ENCODE results near the gene CDK6.

Gene CDK6

DNA sequence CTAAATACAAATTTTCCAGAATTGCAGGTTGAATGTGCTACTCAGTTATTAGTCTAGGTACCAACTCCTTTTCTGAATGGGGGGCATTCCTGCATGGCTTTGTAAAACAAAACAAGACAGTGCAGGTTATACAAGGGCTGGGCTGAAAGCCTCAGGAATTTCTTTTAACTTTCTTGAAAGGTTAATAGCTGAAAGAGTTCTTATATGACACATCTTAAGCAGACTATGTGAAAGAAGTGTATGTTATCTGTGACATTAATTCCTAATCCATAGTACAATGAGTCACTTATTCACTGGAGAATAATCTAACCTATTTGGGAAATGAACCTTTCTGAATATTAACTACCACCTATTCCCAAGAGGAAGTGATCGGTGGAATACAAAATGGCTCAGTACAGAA, 130.5 kb downstream of the CDK6 start:
- no peak for DNase-seq

DNA sequence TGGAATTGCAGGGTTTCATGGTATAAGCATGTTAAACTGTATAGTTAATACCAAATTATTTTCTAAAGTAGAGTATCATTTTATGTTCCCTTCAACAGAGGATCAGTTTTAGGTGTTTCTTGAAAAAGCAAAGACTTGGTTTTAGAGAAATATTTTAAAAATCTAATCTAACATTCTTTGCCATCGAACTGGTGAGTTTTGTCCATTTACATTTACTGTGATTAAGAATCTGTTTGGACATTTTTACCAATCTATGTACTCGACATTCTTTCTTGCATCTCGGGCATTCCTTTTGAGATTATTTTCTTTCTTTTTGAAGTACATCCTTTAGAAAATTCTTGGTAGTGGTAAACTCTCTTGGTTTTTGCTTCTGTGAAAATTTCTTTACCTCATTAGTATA, 131.5 kb downstream of the CDK6 start:
- no peak for DNase-seq

DNA sequence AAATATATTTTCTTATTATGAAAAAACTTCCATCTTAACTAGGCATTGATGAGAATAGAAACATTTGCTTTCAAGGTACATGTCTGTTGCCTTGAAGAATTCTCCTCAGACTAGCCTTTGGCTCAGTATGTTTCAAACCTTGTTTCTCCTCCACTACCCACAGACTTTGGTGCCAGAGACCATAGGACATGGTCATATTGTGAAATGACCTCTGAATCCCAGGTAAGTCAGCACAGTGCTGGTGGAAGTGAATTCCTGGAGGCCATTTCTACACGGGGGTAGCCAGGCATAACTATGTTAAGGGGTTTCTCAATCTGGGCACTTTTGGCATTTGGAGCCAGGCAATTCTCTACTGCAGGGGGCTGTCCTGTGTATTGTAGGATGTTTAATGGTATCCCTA, 133.8 kb downstream of the CDK6 start:
- DNase-seq: no peak

DNA sequence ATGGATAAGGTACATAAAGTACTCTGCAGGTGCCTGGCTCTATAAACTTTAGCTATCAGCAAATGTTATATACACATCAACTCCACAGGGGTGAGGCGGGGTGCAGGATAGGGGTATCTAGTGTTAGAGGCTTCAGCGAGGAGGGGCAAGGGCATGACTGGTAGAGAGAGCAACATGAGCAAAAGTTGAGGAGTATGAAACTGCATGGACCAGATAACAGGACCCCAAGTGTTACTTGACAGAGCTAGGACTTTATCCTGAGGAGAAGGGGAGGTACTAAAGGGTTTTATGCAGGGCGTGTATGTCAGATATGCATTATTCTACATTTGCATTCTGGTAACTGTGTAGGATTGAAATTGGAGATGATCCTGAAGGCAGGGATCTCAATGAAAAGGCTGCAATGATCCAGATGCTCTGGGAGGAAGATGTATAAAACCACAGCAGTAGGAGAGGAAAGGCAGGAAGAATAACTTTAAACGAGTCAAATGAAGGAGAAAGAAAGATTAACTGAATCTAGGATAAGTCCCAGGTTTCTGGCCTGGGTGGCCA, 136.3 kb downstream of the CDK6 start:
- DNase-seq: no peak

DNA sequence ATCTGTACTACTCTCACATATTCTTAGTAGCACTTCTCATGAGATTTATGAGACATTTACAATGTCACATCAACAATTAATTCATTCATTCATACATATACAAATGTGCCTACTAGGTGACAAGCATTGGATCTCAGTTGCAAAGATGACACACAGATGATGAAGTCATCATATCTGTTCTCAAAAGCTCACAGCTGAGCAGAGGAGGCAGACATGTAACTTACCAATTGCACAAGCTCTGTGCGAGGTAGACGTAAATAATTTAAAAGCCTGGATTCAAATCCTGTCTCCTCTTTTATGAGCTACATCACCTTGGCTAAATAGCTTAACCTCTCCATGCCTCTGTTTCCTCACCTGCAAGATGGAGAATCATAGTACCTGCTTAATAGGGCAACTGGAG, 136.8 kb downstream of the CDK6 start:
- DNase-seq: no peak

DNA sequence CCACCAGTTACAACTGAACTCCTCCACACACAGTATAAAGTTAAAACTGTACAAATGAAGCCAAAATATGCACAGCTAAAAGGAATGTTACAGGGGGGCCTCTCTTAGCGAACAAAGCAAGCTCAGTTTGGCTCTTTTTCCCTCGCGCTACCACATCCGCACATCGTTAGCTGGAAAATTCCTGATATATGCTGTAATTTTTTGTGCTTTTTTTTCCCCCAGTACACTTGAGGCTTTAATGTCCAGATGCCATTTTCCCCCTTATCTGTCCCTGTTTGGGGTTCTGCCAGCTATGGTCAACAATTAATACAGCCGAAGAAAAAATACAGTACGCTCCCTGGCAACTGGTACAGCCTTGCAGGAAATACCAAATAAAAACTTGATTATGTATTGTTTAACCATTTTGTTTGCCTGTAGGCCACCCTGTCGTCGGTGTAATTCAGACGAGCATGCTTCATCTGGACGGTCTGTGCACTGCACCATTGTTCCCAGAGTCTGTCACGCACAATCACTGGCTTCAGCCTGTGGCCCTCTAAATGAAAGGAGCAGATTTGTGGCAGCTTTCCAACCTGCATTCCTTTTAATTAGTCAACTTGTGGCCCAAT, 138.0 kb downstream of the CDK6 start:
- peak; percentile 96 for DNase-seq

DNA sequence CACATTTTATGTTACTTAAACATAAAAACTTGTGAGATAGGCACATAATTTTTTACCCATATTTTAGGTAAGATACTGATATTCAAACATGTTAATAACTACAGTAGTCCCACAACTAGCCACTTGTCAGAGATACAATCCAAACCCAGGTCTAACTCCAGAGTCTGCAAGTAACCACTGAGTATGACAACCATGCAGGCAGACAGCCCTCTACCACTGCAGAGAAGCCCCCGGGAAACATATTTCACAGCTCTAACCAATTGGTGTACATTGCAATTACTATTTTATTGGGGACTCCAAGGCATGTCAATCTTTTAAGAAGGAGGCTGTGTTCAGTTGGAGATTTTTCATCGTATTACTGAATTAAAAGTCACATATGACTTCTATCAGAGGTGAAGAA, 139.0 kb downstream of the CDK6 start:
- DNase-seq: no peak

DNA sequence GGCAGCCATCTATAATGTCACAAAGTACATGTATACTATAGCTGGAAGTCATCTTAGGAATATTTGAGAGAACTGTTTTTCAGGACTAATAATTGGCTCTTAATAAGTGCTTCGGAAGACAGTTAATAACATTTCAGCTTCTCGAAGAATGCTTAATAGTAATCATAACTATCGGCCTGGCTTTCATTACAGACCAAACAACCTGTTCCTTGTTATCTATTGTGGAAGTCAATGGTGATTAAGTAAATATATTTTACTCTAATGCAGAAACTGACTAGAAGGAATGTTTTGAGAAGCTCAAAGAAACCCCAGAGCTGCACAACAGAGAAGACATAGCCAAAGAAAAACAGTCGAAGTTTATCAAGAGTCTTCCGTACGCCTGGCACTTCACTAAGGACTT, 139.4 kb downstream of the CDK6 start:
- no peak for DNase-seq

DNA sequence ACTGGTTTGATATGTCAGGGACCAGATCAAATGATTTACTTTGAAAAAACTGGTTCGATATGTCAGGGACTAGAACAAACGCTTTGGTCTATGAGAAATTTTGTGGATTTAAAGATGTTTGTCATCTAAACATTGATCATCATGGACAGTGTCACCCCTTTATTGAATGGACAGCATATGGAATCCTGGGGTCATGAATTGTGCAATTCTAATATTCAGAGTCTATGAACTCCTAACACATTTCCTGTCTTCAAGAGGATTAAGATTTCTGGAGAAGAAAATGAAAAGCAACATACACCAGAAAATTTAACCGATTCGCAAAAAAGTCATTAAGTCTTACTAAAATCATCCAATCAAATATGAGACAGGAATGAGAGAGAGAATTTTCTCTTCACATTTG, 139.8 kb downstream of the CDK6 start:
- DNase-seq: no peak

DNA sequence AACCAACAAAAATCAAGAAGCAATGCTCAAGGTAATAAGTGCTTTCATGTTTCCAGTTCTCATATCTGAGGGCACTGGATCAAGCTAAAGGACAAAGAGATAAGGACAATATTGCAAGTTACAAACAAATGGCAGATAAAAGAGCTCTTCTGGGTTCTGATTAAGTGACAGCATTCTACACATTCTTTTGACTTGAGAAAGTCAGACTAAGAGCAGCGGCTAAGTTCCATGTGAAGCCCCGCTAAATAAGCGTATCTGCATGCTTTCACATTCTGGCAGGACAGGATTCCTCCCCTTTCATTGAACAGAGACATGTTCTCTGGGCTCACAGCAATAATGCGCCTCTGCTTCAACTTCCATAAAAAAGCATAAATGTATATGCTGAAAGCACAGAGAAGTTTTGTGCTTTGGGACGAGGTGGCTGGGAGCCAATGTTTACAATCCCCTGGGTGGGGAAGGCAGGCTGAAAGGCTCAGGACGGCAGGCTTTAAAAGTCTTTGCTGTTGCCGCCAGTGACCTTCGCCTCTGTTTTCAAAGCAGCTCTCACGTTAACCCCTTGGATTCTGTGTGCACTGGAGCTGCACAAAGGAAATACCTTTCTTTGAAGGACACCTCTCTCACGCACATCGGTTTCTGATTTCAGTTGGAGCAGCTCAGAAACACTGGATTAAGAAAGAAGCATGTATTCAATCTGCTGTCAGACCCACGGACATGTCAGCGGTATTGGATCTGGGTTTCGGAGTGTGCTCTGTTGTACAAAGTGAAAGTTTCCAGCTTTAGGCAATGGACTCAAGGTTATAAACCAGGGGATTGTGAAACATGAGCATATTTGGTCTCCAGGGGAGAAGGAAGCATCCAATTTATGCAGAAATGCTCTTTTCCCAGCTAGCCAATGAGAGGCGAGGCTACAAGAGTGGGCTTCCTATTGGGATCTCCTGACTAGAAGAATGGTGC, 140.8 kb downstream of the CDK6 start:
- peak; percentile 96 for DNase-seq

DNA sequence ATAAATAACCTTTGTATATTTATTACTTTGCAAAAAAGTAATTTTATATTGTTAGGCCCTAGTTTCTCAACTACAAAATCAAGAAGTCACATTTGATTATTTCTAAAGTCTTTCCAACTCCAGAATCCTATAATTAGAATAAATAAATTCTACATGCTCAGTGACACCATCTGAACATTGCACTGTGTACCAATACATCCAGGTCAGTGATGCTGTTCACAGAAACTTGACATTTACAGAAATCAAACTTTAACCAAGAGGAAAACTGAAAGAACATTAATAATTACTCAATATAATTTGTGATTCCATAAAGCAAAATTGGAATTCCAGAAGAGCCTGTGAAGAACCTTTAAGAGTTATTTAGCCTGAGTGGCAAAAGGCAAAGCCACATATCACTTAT, 142.2 kb downstream of the CDK6 start:
- no peak for DNase-seq

DNA sequence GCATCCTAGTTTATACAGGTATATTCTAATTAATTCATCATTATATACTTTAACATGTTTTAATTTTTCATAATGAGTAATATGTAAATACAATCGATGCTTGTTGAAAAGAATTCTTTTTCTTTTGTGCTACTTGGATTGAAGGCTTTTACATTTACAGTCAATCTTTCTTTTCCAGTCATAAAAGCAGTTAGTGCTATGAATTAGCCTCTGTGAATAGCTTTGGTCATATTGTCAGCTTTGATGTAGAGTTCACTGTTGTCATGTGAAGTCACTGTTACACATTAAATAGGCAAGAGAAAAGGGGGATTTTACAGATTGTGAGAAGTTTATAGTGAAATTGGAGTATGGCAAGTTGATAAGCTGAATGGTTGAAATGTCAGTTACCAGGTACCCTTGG, 142.9 kb downstream of the CDK6 start:
- DNase-seq: no peak

DNA sequence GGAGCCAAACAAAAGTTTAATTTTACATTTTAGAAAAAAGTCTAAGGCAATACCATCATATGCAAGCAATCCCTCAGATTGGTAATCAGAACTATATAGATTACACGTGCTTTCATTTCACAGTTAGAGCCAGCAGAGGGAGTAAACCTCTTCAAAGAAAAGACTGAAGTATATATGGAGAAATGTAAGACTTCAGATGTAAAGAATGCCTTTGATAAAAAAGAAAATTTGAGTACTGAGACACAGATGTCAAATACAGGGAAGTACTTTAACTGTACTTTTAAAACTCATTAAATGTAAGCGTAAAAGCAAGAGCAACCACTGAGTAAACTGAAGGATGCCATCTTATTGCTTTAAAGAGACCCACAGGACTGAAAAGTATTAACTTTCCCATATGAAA, 144.8 kb downstream of the CDK6 start:
- DNase-seq: peak; percentile 83

DNA sequence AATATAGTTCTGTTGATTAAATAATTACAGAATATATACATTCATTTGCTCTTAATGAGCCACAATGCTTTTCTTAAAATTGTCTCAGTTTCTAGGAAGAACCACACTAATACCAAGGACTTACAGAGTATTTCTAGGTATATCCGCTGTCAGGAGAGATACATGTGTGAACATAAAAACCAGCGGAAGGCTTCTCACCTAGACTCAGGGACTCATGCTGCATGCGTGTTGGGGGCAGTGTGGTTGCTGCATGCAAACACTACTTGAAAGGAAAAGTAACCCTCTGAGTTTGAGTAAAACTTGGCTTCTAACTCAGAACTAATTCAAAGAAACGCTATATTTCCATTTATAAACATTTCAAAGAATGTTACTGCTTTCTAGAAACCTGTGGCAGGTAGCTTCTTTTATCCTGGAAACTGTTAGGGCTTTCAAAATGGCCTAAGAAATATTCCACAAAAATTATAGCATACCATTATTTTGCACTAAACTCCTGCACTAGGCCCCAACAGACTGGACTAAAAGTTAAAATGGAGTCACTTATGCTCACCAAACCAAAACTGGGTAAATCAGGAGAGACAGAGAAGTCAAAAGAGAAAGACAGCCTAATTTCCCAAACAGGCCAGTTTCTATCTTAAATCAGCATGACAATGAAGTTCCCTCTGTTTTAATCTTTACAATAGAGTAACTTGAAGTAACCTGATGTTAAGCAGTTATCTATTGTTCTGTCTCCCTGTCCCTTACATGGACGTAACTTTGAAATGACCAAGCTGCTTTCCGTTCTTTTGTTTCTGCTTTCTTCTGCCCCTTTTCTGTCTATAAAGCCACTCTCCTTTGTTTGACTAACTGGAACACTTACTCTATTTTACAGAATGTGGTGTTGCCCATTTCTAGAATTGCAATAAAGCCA, 151.0 kb downstream of the CDK6 start:
- DNase-seq: no peak

DNA sequence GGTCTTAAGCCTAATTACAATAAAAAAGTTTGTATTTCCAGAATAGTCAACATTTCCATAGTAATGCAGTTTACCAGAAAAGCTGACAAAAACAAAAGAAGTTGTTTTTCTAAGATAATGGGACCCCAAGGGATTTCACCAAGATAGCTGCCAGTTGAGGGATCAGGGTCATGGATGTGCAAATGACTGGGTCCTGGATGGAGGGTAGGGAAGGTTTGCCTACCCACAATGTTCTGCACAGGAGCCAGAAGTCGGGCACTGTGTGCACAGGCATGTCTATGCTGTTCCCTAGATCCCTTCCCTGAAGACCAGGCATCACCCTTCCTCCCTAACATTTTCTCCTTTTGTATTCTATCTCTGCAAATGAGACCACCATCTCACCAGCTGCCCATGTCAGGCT, 152.1 kb downstream of the CDK6 start:
- no peak for DNase-seq

DNA sequence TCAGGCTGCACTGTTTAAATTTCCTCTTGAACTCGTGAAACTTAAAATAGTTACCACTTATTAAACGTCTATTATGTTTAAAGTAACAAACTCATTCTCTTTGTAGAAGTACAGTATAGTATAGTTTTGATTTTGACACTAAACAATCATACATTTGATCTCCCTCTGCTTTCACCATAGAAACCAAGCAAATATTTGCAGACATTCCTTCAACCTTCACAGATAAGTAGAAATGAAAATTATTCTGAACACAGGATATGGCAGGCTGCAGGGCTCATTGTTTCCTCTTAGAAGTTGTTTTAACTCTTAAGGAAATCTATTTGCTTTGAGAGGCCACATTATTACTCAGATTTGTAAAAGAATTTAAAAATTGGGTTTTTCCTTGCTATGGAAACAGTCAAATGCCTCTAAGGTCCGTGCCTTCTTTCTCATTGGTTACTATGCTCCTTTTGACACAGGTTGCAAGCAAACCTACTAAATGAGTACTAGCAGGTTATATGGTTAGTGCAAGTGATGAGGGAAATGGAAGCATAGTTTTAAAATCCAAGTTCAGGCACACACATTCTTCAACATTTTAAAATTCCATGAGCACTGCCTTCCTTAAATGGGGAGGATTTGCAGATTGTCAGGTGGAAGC, 153.4 kb downstream of the CDK6 start:
- peak; percentile 28 for DNase-seq

DNA sequence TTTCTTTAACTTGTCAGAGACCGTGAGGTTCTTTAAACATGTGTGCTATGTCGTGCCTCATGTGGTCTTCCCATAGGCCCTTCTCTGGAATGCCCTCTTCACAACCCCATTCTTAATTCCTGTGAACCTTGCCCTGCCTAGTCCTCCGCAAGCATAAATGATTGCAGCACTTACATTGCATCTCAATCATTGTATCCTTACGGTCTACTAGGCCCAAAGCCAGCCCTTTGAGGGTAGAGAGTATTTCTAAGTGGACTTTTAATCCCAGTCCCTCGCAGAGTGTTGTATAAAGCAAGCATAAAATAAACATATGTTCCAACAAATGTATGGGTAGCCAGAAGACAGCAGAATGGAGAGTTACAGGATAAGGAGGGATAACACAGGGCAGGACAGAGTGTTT, 154.0 kb downstream of the CDK6 start:
- DNase-seq: no peak

DNA sequence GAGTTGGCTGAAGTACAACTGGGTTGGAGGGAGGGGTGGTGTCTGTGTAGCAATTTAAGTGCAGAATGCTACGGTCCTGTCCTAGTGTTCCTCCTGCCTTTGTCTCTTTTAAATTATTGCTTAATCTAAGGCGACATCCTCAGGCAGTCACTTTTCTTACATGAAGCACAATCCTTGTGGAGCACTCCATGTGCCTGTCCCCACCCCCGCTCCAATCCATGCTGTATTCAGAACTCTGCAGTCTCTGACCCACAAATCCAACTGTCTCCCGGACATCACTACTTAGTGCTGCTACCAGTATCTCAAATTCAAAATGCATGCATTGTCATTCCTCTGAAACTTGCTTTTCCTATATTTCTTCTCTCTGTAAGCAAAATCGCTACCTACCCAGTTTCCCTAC, 154.7 kb downstream of the CDK6 start:
- no peak for DNase-seq

DNA sequence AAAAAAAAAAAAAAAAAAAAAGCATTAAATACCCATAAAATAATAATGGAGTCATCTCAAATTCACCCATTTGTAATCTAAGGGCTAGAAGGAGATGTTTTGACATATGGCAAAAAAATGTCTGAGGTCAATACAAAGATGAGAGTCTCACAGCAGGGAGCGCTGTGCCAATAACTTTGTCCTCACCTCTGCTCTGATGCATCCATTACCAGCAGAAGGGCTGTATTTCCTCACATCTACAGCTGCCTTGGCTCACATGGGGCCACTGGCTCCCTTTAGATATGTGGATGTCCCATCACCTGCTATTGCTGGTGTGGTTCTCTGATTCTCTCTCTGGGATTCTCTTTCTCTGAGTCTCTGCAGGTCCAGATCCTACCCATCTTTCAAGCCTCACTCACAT, 155.9 kb downstream of the CDK6 start:
- DNase-seq: peak; percentile 35

DNA sequence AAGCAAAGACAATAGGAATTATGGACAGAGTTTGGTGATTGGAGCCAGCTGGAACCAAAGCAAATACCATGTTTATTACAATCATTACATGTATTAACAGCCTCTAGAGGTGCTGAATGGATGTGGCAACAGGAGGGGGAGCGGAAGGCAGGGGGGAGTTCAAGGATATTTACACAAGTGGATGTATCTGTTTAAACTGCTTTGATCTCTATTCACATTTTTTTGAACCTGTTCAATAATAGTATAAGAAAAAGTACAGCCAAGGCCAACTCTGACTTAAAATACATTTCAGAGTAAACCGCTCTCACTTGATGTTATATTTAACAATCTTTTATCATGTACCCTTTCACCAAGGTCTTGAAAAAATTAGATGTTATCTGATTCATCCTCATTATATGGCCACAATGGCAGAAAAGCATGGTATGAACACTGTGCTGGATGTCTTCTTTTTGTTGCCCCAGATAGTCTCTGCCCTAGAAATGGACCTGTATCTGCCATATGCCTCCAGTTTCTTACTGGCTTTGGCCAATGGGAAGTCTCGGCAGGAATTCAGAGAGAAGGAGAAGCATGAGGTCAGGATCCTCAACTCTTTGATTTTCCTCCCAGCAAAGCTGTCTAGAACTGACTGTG, 158.0 kb downstream of the CDK6 start:
- no peak for DNase-seq

DNA sequence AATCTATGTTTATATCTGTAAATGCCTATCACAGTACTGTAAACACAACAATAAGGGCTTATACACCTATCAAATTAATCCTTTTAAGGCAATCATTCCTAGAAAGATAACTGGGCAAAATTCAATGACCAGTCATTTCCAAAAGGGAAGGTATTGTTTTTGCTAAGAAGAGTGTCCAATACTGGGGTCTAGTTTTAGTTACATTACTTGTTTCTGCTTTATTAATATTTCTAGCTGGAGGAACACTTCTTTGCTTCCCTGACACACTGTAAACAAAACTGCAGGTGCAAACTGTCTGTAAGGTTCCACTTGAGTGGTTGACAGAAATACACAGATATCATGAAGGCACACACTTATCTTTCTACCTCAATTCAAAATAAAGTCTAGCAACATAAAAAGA, 162.0 kb downstream of the CDK6 start:
- DNase-seq: no peak

DNA sequence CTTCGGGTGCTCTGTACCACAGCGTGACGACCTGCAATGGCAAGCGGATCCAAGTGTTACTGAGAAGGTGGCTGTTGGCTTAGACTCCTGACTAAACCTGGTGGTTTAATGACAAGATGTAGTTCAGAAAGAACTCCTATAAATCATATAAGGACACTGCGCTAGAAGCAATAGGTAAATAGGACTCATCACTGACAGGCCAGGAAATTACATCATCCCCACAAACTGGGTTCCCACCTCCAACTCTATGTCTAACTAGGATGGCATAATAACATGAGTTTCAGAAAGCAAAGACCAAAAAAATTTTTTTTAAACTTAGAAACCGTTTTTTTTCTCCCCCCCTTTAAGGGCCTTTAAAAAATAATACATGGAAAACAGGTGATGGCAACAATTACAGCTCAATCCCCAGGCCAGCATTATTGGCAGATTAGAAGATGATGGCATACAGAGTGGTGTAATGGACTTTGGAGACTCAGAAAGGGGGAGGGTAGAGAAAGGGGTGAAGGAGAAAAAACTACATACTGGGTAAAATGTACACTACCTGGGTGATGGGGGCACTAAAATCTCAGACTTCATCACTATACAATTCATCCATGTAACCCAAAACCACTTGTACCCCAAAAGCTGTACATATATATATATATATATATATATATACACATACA, 164.7 kb downstream of the CDK6 start:
- no peak for DNase-seq

Data from fibroblast of upper back skin (primary cell).